GM06990 (cell line): ENCODE results near the gene MAPK8IP1.
"Not testable (repeated sequence)": the region's sequence is repeated elsewhere in the genome, so short reads cannot be mapped to it uniquely, and the experiment has no call there.

ENCODE experiments used
- DNase-seq: peaks from one replicate; pipeline ENCODE4 v3.0.0-alpha.2; 2011; ENCODE audit not compliant: insufficient read length; ENCODE audit errors: extremely low read depth
- H3K27me3 ChIP-seq: replicated peaks from 2 replicates; pipeline ENCODE4 v1.6.0; 2011; ENCODE audit warnings: low read length; ENCODE audit not compliant: control insufficient read depth, insufficient read depth
- H3K36me3 ChIP-seq: 2 replicates; pipeline ENCODE4 v1.5.1; 2011; ENCODE audit warnings: low read length; ENCODE audit not compliant: control insufficient read depth, insufficient read depth
- H3K4me3 ChIP-seq: replicated peaks from 2 replicates; pipeline ENCODE4 v1.5.1; 2011; ENCODE audit warnings: low read depth, mild to moderate bottlenecking, control low read depth, low read length
- CTCF ChIP-seq: IDR thresholded peaks from 2 replicates; pipeline ENCODE4 v1.5.1; 2011; ENCODE audit warnings: low read length, control low read depth, mild to moderate bottlenecking, inconsistent platforms; ENCODE audit not compliant: insufficient read depth, poor library complexity, severe bottlenecking

Gene MAPK8IP1

GRCh38 chr11:45899448-45900174 is 14.2 kb downstream of the MAPK8IP1 start:
- Histone ChIP-seq H3K36me3 (no peaks in the 10 kb centered on the region), H3K27me3 (peaks cover 5% of the 10 kb centered on the region), H3K4me3 (peak overlapping the region; percentile 50)
- no peak for TF ChIP-seq CTCF
- peak; percentile 76 for DNase-seq

- not testable (repeated sequence) for H3K4me3 ChIP-seq, DNase-seq, H3K36me3 ChIP-seq, H3K27me3 ChIP-seq
Measured at GRCh38 chr11:45900175-45900800, 14.8 kb downstream of the MAPK8IP1 start.

- no peak overlapping the region for H3K4me3 ChIP-seq
- DNase-seq, result no peak
- H3K27me3 ChIP-seq, result peaks cover 5% of the 10 kb centered on the region
- no peak for TF ChIP-seq CTCF
- H3K36me3 ChIP-seq, result no peaks in the 10 kb centered on the region
Measured at GRCh38 chr11:45900916-45901617, 15.6 kb downstream of the MAPK8IP1 start.

- no peak overlapping the region for H3K4me3 ChIP-seq
- no peaks in the 10 kb centered on the region for H3K36me3 ChIP-seq
- peaks cover 5% of the 10 kb centered on the region for H3K27me3 ChIP-seq
- TF ChIP-seq CTCF, result no peak
- no peak for DNase-seq
Measured at GRCh38 chr11:45901626-45902025, 16.2 kb downstream of the MAPK8IP1 start.

GRCh38 chr11:45902452-45903380 is 17.3 kb downstream of the MAPK8IP1 start:
- no peaks in the 10 kb centered on the region for H3K36me3 ChIP-seq
- no peak for TF ChIP-seq CTCF
- no peak overlapping the region for H3K4me3 ChIP-seq
- peaks cover 3% of the 10 kb centered on the region for H3K27me3 ChIP-seq
- DNase-seq, result no peak
